ENCODE measurements around the gene C2orf49.

C2orf49 gene

GRCh38 chr2:105384216-105384615, 46.9 kb downstream of the C2orf49 start:
- DNase-seq: no peak

GRCh38 chr2:105384861-105385260, 47.5 kb downstream of the C2orf49 start:
- no peak for DNase-seq

- DNase-seq: no peak
These were observed 48.6 kb downstream of the C2orf49 start for GRCh38 chr2:105385731-105386540.

- no peak for DNase-seq
These were observed 49.9 kb downstream of the C2orf49 start for GRCh38 chr2:105387225-105387624.

- no peak for DNase-seq
These were observed 51.6 kb downstream of the C2orf49 start for GRCh38 chr2:105388971-105389381.

- no peak for DNase-seq
These were observed 53.1 kb downstream of the C2orf49 start for GRCh38 chr2:105390454-105390853.

GRCh38 chr2:105391058-105391627, 53.8 kb downstream of the C2orf49 start:
- DNase-seq: no peak

GRCh38 chr2:105391763-105392662, 54.7 kb downstream of the C2orf49 start:
- DNase-seq: no peak

GRCh38 chr2:105393373-105394055, 56.2 kb downstream of the C2orf49 start:
- no peak for DNase-seq

- no peak for DNase-seq
These were observed 57.7 kb downstream of the C2orf49 start for GRCh38 chr2:105394951-105395611.

GRCh38 chr2:105395691-105396090, 58.4 kb downstream of the C2orf49 start:
- DNase-seq: no peak

GRCh38 chr2:105396254-105397024, 59.1 kb downstream of the C2orf49 start:
- no peak for DNase-seq

- no peak for DNase-seq
These were observed 59.8 kb downstream of the C2orf49 start for GRCh38 chr2:105397025-105397722.

- DNase-seq: no peak
These were observed 60.6 kb downstream of the C2orf49 start for GRCh38 chr2:105397953-105398335.

GRCh38 chr2:105398336-105399206, 61.2 kb downstream of the C2orf49 start, which contains the start of gene FHL2:
FHL2 (minus strand) TSS chr2:105399051; CDS start chr2:105386516, 12,535 bp downstream.
- no peak for DNase-seq

Measured in cortex of kidney (tissue), 1 donor.